Stimulated activated CD8-positive, alpha-beta memory T cell treated with anti-CD3 and anti-CD28 coated beads, Interleukin-12 subunit alpha, Interleukin-12 subunit beta, amount 100 ng/mL, for 1 hour (primary cell): ENCODE results near the gene CREB3.
A peak's percentile ranks its signal among the peaks of the same experiment; 100 is the strongest.

Source experiments
- DNase-seq: peaks from one replicate; pipeline ENCODE4 v3.0.0-alpha.2; 2020; ENCODE audit warnings: low read depth

CREB3 gene, protein sequence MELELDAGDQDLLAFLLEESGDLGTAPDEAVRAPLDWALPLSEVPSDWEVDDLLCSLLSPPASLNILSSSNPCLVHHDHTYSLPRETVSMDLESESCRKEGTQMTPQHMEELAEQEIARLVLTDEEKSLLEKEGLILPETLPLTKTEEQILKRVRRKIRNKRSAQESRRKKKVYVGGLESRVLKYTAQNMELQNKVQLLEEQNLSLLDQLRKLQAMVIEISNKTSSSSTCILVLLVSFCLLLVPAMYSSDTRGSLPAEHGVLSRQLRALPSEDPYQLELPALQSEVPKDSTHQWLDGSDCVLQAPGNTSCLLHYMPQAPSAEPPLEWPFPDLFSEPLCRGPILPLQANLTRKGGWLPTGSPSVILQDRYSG

DNA sequence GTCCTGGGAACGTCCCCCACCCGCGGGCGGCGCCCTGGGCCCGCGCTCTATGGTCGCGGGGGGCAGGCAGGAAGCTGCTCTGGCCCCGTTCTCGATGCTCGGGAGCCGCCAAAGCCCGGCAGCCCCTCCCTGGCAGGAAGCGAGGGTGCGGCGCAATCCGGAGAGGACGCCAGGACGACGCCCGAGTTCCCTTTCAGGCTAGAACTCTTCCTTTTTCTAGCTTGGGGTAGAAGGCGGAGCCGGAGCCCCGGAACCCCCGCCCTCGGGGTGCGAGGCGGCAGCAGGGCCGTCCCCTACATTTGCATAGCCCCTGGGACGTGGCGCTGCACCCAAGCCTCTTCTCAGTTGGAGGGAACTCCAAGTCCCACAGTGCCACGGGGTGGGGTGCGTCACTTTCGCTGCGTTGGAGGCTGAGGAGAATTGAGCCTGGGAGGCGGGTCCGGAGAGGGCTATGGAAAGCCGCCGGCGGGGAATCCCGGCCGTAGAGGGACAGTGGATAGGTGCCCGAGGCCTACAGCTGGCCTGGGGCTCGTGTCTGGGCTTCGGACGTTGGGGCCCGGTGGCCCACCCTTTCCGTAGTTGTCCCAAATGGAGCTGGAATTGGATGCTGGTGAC is at the start of gene CREB3, which contains the start of gene TLN1:
Gene CREB3 (plus strand): TSS at position 482 of the 615 bp plus-strand sequence. CDS start 107 bp downstream, at position 589.
Gene TLN1 (minus strand): TSS at position 11 of the 615 bp plus-strand sequence. CDS start 6,501 bp downstream, outside the sequence.
- peak; percentile 93 for DNase-seq

GRCh38 chr9:35683323-35683722 is 49.1 kb upstream of the CREB3 start:
- DNase-seq: no peak

DNA sequence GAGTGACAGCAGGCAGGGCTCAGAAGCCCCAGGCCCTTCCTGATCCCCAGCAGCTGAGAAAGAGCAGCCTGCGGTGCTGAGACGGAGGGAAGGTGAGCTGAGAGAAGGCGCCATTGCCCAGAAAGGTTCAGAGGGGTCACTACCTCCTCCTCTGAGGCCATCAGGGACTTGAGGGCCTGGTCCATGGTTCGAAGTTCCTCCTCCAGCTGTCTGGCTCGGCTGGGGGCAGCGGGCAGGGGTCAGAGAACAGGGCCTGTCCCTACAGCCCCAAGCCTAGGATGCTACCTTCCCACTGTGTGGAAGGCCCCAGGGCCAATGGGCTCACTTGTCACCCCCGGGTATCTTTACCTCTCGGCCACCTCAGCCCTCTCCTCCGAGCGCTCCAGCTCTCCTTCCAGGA is 47.5 kb upstream of the CREB3 start:
- DNase-seq: no peak

- DNase-seq: no peak
Measured at GRCh38 chr9:35685506-35685905, 47.0 kb upstream of the CREB3 start.

- DNase-seq: no peak
Measured at GRCh38 chr9:35686222-35687203, 46.0 kb upstream of the CREB3 start.

- no peak for DNase-seq
Measured at GRCh38 chr9:35687306-35687705, 45.2 kb upstream of the CREB3 start.

GRCh38 chr9:35687972-35688557 is 44.4 kb upstream of the CREB3 start:
- DNase-seq: no peak

DNA sequence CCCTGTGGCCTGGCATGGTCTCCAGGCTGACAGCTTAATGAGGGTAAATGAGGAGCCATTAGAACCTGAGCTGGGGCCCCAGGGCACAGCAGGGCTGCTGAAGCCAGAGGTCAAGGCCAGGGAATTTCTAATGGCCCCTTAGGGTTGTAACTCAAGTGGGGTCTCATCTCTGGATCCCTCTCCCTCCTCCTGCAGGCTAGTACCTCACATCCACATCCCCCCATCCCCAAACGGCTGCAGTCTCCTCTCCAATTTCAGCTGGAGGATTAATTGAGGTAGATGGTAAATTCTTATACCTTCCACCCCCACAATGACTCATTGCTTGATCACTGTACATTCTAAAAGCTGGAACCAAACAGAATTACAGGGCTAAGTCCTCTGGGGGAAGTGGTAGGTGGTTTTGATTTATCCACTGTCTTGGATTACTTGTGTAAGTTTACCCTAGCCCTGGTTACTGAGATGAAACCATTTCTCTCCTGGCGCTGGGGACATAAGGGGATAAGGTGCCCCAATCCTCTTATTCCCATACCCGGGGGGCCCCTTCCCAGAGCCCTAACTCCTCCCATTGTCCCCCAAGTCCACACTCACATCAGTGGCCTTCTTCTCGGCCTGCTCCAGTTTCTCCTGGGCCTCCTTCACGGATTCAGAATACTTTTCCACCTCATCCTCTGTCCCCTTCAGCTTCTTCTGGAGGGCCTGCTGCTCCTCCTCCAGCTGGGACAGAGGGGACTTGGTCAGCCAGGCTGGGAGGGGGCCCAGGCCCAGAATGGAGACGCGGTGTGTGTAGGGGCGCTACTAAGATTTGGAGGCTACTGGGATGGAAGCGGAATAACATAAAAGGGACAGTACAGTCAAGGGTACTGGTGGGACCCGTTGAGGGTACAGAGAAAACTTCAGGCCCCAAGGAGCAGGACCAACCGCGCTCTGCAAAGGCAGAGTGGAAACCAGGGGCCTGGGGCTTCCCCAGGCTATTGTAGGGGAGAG is 43.6 kb upstream of the CREB3 start:
- DNase-seq: no peak

- no peak for DNase-seq
Measured at GRCh38 chr9:35689542-35690293, 42.7 kb upstream of the CREB3 start, which contains the start of gene TPM2. Gene TPM2, minus strand, starts transcription at chr9:35689925. Its CDS starts 108 bp downstream, at chr9:35689817.

GRCh38 chr9:35690294-35690613 is 42.2 kb upstream of the CREB3 start:
- DNase-seq: no peak

DNA sequence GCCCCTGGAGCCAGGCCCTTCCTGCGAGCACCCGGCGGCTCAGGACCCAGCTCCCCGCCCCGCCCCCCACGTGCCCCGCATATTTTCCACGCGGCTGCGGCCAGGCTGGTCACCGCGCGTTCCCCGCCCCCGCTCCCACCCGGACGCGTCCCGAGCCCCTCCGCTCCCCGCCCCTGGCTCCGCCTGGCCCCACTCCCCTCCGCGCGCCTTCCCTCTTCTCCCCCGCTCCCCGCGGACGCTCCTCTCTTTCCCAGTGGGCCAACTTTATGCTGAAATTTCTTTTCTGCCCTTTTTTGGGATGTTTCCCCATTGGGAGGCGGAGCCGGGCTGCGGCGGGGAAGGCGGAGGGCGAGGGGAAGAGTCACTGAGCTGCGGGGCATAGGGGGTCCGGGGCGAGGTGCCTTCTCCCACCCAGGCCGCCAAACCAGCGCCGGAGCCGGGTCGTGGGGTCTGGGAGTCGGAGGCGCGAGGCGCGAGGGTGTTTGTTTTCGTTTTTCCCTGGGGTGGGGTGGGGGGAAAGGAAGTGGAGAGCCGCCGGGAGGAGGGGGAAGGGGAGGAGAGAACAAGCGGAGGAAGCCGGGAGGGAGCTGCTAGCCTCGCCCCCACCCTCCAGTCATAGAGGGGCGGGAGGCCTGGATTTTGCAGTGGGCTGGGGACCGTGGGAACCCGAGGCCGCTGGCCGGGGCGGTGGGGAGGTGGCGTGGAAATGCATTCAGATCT is 41.7 kb upstream of the CREB3 start:
- DNase-seq: no peak

DNA sequence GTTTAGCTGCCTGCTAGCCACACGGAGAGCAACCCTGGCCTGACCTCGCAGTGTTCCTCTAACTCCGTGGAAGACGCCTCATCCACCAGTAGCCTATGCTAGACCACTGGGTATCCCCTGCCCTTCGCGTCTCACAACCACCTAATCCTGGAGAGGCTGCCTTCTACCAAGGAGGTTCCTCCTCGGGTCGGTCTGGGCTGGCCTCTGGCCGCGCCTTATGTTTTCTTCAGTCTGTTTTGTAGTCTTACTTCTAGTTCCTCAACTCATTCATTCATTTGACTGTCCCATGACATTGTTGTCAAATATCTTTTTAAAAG is 41.2 kb upstream of the CREB3 start:
- DNase-seq: no peak

GRCh38 chr9:35691757-35692301 is 40.6 kb upstream of the CREB3 start:
- no peak for DNase-seq

- no peak for DNase-seq
Measured at GRCh38 chr9:35695943-35696401, 36.5 kb upstream of the CREB3 start.

- peak; percentile 45 for DNase-seq
Measured at GRCh38 chr9:35696520-35697215, 35.8 kb upstream of the CREB3 start.

- DNase-seq: no peak
Measured at GRCh38 chr9:35697486-35697885, 35.0 kb upstream of the CREB3 start.

- no peak for DNase-seq
Measured at GRCh38 chr9:35698231-35698630, 34.2 kb upstream of the CREB3 start.

GRCh38 chr9:35700031-35700430 is 32.4 kb upstream of the CREB3 start:
- no peak for DNase-seq
